HEK293 (cell line): ENCODE data around the gene ALDH4A1.

Experiments
- CTCF ChIA-PET: fragments of 350-600 bp; formaldehyde crosslinking; extraction: SDS; loops from one replicate; lab custom pipeline; 2021; ENCODE audit warnings: antibody characterized with exemption; lab: Yijun Ruan, JAX
- POLR2A ChIA-PET: fragments of 300-600 bp; formaldehyde crosslinking; extraction: SDS; loops from one replicate; lab custom pipeline; 2020; ENCODE audit warnings: antibody characterized with exemption, inconsistent platforms; lab: Yijun Ruan, JAX
- H3K27ac ChIP-seq: fragments of 200-500 bp; sonication (Bioruptor generic); 2 replicates; pipeline ENCODE4 v1.5.1; 2014; ENCODE audit warnings: low read depth, low read length, control low read depth, inconsistent platforms; ENCODE audit errors: extremely low read depth
- H3K36me3 ChIP-seq, 2 experiments: fragments of 200-500 bp in 1 of 2; sonication (Bioruptor generic) in 1 of 2; 1 replicate in 1 of 2; 2 replicates in 1 of 2; pipeline ENCODE4 v1.5.1; 2014 to 2017; ENCODE audit warnings: inconsistent platforms in 2 of 2, low read length in 2 of 2; ENCODE audit not compliant: control insufficient read depth in 2 of 2, insufficient read depth in 1 of 2
- H3K4me1 ChIP-seq: fragments of 200-500 bp; sonication (Bioruptor generic); 2 replicates; pipeline ENCODE4 v1.5.1; 2014; ENCODE audit warnings: mild to moderate bottlenecking, low read length, inconsistent platforms; ENCODE audit not compliant: control insufficient read depth, insufficient read depth
- H3K4me3 ChIP-seq: 2 replicates; pipeline ENCODE4 v1.5.1; 2011; ENCODE audit warnings: low read depth, mild to moderate bottlenecking, control low read depth, low read length, moderate library complexity
- H3K9me3 ChIP-seq: fragments of 200-500 bp; sonication (Bioruptor generic); 2 replicates; pipeline ENCODE4 v1.5.1; 2014; ENCODE audit warnings: low read depth, low read length, inconsistent platforms; ENCODE audit not compliant: control insufficient read depth, insufficient read depth
- ATF2 ChIP-seq: fragments of 450-650 bp; formaldehyde crosslinking; IDR thresholded peaks from 2 replicates; pipeline ENCODE4 v1.5.1; 2016; ENCODE audit warnings: missing biosample characterization, missing genetic modification characterization, low read depth
- GLIS1 ChIP-seq: fragments of 450-650 bp; formaldehyde crosslinking; IDR thresholded peaks from 2 replicates; pipeline ENCODE4 v1.5.1; 2016; ENCODE audit warnings: missing biosample characterization, missing genetic modification characterization
- MYNN ChIP-seq: fragments of 450-650 bp; formaldehyde crosslinking; IDR thresholded peaks from 2 replicates; pipeline ENCODE4 v1.5.1; 2016; ENCODE audit warnings: missing biosample characterization, missing genetic modification characterization, borderline replicate concordance
- ZBTB26 ChIP-seq: fragments of 450-650 bp; formaldehyde crosslinking; optimal IDR thresholded peaks from 2 replicates; pipeline ENCODE3; 2016; ENCODE audit warnings: missing biosample characterization, mild to moderate bottlenecking, missing genetic modification characterization
- ZFP37 ChIP-seq: fragments of 450-650 bp; formaldehyde crosslinking; IDR thresholded peaks from 2 replicates; pipeline ENCODE4 v1.5.1; 2016; ENCODE audit warnings: missing biosample characterization, missing genetic modification characterization
- ZFP69B ChIP-seq: fragments of 450-650 bp; formaldehyde crosslinking; IDR thresholded peaks from 2 replicates; pipeline ENCODE4 v1.5.1; 2016; ENCODE audit warnings: missing biosample characterization, missing genetic modification characterization
- ZIC2 ChIP-seq: fragments of 450-650 bp; formaldehyde crosslinking; IDR thresholded peaks from 2 replicates; pipeline ENCODE4 v1.5.1; 2016; ENCODE audit warnings: missing biosample characterization, missing genetic modification characterization
- ZNF174 ChIP-seq: fragments of 450-650 bp; formaldehyde crosslinking; IDR thresholded peaks from 2 replicates; pipeline ENCODE4 v1.5.0; 2017; ENCODE audit warnings: missing biosample characterization, mild to moderate bottlenecking, missing genetic modification characterization
- ZNF19 ChIP-seq: fragments of 450-650 bp; formaldehyde crosslinking; IDR thresholded peaks from 2 replicates; pipeline ENCODE4; 2016; ENCODE audit warnings: missing biosample characterization, missing genetic modification characterization, low read depth
- ZNF239 ChIP-seq: fragments of 450-650 bp; formaldehyde crosslinking; IDR thresholded peaks from 2 replicates; pipeline ENCODE4 v1.5.1; 2016; ENCODE audit warnings: missing biosample characterization, missing genetic modification characterization
- ZNF335 ChIP-seq: fragments of 450-650 bp; formaldehyde crosslinking; conservative IDR thresholded peaks from 2 replicates; pipeline ENCODE4 v1.5.1; 2016; ENCODE audit warnings: missing biosample characterization, missing genetic modification characterization
- ZNF354C ChIP-seq: fragments of 450-650 bp; formaldehyde crosslinking; IDR thresholded peaks from 2 replicates; pipeline ENCODE4 v1.5.1; 2016; ENCODE audit warnings: missing biosample characterization, missing genetic modification characterization, low read depth, borderline replicate concordance
- ZNF37A ChIP-seq: fragments of 450-650 bp; IDR thresholded peaks from 2 replicates; pipeline ENCODE4 v1.5.1; 2018; ENCODE audit warnings: missing biosample characterization, missing genetic modification characterization
- ZNF423 ChIP-seq: fragments of 450-650 bp; formaldehyde crosslinking; IDR thresholded peaks from 2 replicates; pipeline ENCODE4 v1.5.1; 2016; ENCODE audit warnings: missing biosample characterization, missing genetic modification characterization
- ZNF639 ChIP-seq: fragments of 450-650 bp; formaldehyde crosslinking; IDR thresholded peaks from 2 replicates; pipeline ENCODE4 v1.5.1; 2016; ENCODE audit warnings: missing biosample characterization, missing genetic modification characterization
- ZNF701 ChIP-seq: fragments of 450-650 bp; formaldehyde crosslinking; IDR thresholded peaks from 2 replicates; pipeline ENCODE4 v1.5.1; 2016; ENCODE audit warnings: missing biosample characterization, missing genetic modification characterization
- ZNF843 ChIP-seq: fragments of 450-650 bp; formaldehyde crosslinking; IDR thresholded peaks from 2 replicates; pipeline ENCODE4 v1.5.1; 2016; ENCODE audit warnings: missing biosample characterization, missing genetic modification characterization
- ZSCAN18 ChIP-seq: fragments of 450-650 bp; formaldehyde crosslinking; IDR thresholded peaks from 2 replicates; pipeline ENCODE4 v1.5.1; 2016; ENCODE audit warnings: missing biosample characterization, missing genetic modification characterization

ALDH4A1 gene

DNA sequence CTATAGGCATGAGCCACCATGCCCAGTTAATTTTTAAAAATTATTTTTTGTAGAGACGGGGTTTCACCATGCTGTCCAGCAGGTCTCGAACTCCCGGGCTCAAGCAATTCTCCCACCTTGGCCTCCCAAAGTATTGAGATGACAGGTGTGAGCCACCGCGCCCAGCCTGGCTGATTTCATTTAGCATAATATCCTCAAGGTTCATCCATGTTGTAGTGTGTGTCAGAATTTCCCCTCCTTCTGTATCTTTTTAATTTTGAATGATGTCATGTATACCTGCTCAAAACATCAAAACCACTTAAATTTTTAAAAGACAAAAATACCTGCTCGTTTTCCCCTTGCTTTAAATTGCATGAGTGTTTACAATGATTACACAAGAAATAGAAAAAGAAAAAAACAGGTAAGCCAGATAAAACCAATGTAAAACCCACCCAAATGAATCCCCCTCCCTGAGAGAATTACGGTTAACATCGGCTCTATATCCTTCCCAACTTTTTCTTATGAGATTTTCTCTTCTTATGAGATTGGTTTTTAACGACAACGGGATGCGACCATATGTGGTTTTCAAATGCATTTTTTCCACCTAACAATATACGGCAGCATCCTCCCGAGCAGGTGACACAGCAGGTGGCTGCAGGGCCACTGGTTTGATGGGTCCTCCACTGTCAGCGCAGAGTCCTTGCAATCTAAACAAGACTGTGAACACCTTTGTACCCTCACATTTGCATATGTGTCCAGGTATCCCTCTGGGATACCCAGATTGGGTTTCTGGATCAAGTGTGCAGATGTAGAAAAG, 32.0 kb upstream of the ALDH4A1 start:
- Histone ChIP-seq H3K4me1 (no peaks in the 10 kb centered on the region), H3K27ac (no peak overlapping the region), H3K4me3 (no peak overlapping the region), H3K9me3 (no peaks in the 10 kb centered on the region), H3K36me3 (no peaks in the 10 kb centered on the region)
- TF ChIP-seq ZFP69B (no peak), ZNF19 (tag by site-specific recombination) (no peak), ATF2 (tag by site-specific recombination) (peak; percentile 29; the same call in 1 of the 2 replicates)
- ChIA-PET POLR2A (no interaction called here), CTCF (interaction anchor here (1.4 kb wide), 1 partner anchor 21 kb away, joined by 3 read pairs; no protein-coding TSS in a partner anchor)

- H3K9me3 ChIP-seq, result no peaks in the 10 kb centered on the region
- no peak for TF ChIP-seq ZNF37A (tag by site-specific recombination)
- TF ChIP-seq ZIC2, result peak; percentile 68
- CTCF ChIA-PET, result interaction anchor here (4.0 kb wide), 1 partner anchor 20 kb away, joined by 19 read pairs; no protein-coding TSS in a partner anchor
- POLR2A ChIA-PET, result interaction anchor here (1.3 kb wide), 1 partner anchor 23 kb away, joined by 4 read pairs; the partner anchor contains the start of gene IFFO2
- no peaks in the 10 kb centered on the region for H3K36me3 ChIP-seq
- H3K4me1 ChIP-seq, result no peaks in the 10 kb centered on the region
- no peak overlapping the region for H3K4me3 ChIP-seq
- no peak overlapping the region for H3K27ac ChIP-seq
These were observed 30.5 kb upstream of the ALDH4A1 start for GRCh38 chr1:18932879-18933278.

DNA sequence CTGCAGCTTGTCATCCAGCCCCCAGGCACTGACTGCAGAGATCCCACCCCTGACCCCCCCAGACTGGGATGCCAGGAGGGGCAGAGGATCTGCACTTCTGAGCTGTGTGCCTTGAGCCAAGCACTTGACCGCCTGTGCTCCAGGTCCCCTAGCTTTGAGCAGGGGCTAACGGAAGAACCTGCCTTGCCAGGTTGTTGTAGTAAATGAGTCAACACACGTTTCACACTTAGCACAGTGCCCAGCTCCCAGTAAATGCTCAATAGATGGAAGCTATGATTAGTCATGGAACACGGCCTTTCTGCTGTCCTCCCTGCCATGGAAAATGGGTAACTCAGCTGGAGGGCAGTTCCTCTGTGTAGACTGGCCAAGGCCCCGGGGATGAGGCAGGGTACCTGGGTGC, 30.0 kb upstream of the ALDH4A1 start:
- H3K4me1 ChIP-seq, result no peaks in the 10 kb centered on the region
- no peak for TF ChIP-seq ZNF174 (tag by site-specific recombination)
- TF ChIP-seq ZNF423 (tag by site-specific recombination), result no peak
- no peak for TF ChIP-seq GLIS1 (tag by site-specific recombination)
- TF ChIP-seq, all 188 proteins: peak for 0
- POLR2A ChIA-PET, result interaction anchor here (1.3 kb wide), 1 partner anchor 24 kb away, joined by 4 read pairs; the partner anchor contains the start of gene IFFO2
- CTCF ChIA-PET, result interaction anchor here (4.0 kb wide), 1 partner anchor 19 kb away, joined by 19 read pairs; no protein-coding TSS in a partner anchor
- Histone ChIP-seq H3K36me3 (no peaks in the 10 kb centered on the region), H3K4me3 (no peak overlapping the region), H3K9me3 (no peaks in the 10 kb centered on the region), H3K27ac (no peak overlapping the region)

DNA sequence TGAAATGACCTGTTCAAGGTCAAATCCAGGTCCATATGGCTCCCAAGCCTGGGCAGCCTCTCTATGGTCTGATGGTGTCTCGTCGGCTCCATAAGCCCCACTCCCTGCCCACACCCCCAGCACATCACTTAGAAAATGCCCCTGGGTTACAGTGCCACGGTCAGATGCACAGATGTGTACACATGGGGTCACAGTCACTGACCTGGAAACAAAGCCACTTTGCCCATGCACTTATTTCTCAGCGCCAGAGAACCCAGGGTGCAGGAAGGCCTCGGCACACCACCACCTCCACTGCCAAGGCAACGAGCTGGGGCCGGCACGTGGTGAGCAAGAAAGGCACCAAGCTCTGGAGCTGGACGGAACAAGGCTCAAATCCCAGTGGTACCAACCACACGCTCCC, 29.4 kb upstream of the ALDH4A1 start:
- no peak overlapping the region for H3K27ac ChIP-seq
- no peaks in the 10 kb centered on the region for H3K4me1 ChIP-seq
- no peaks in the 10 kb centered on the region for H3K9me3 ChIP-seq
- no peak overlapping the region for H3K4me3 ChIP-seq
- TF ChIP-seq ZBTB26 (no peak), ZNF701 (tag by site-specific recombination) (no peak), ZNF843 (tag by site-specific recombination) (no peak), ZSCAN18 (tag by site-specific recombination) (no peak), ZNF239 (tag by site-specific recombination) (no peak), ZNF354C (no peak), ZNF639 (no peak), MYNN (tag by site-specific recombination) (no peak), ZFP37 (tag by site-specific recombination) (no peak), ZNF335 (tag by site-specific recombination) (no peak)
- H3K36me3 ChIP-seq, result no peaks in the 10 kb centered on the region
- ChIA-PET CTCF (interaction anchor here (4.0 kb wide), 1 partner anchor 19 kb away, joined by 19 read pairs; no protein-coding TSS in a partner anchor), POLR2A (interaction anchor here (1.3 kb wide), 1 partner anchor 25 kb away, joined by 4 read pairs; the partner anchor contains the start of gene IFFO2)
